GM12872 (cell line): Measurements from ENCODE around the gene GP1BB.

ENCODE experiments used
- CTCF ChIP-seq: IDR thresholded peaks from 3 replicates; pipeline ENCODE4 v1.5.1; 2011; ENCODE audit warnings: low read depth, mild to moderate bottlenecking, low read length, moderate library complexity; ENCODE audit not compliant: insufficient read depth

Gene GP1BB

GRCh38 chr22:19721330-19722177, 1.8 kb upstream of the GP1BB start:
- TF ChIP-seq CTCF: no peak

GRCh38 chr22:19722178-19722981, 959 bp upstream of the GP1BB start:
- no peak for TF ChIP-seq CTCF

GRCh38 chr22:19722982-19723231, 432 bp upstream of the GP1BB start:
- no peak for TF ChIP-seq CTCF

GRCh38 chr22:19723983-19724827, 866 bp downstream of the GP1BB start:
- peak; percentile 29; the same call in 2 of the 3 replicates for TF ChIP-seq CTCF

- no peak for TF ChIP-seq CTCF
These were observed 1.8 kb downstream of the GP1BB start for GRCh38 chr22:19724927-19725661.

GRCh38 chr22:19727310-19728150, 4.2 kb downstream of the GP1BB start:
- TF ChIP-seq CTCF: no peak
